PC-9 (cell line): ENCODE results near the gene KPNA6. TPM values are rescaled to one million over a fixed set of nuclear protein-coding genes. Genes with fewer than 3 reads are reported as not detected.
"Not testable (repeated sequence)": the region's sequence is repeated elsewhere in the genome, so short reads cannot be mapped to it uniquely, and the experiment has no call there.

Source experiments
- BruUV-seq: library from RNA; stranded (reverse); fragments of 400-500 nt; replicated peaks from 2 replicates; lab custom pipeline; 2021; lab: Mats Ljungman, UMichigan
- CTCF ChIA-PET: fragments of 300-600 bp; sonication (Branson Sonifier 250); formaldehyde crosslinking; loops from one replicate; lab custom pipeline; 2022; ENCODE audit warnings: antibody characterized with exemption; lab: Charles Lee
- POLR2A ChIA-PET: fragments of 300-600 bp; sonication (Branson Sonifier 250); formaldehyde crosslinking; loops from one replicate; lab custom pipeline; 2022; ENCODE audit warnings: antibody characterized with exemption; ENCODE audit not compliant: unreplicated experiment; lab: Charles Lee
- DNase-seq, 2 experiments: peaks; one replicate each; pipeline versions ENCODE4 v3.0.0 to v3.0.0-alpha.2; 2015 to 2022; ENCODE audit warnings: mixed read lengths in 1 of 2
- H2AFZ ChIP-seq: fragments of 200-600 bp; sonication (generic); 2 replicates; pipeline ENCODE4 v1.8.1; 2017; ENCODE audit warnings: antibody characterized with exemption
- H3F3A ChIP-seq: fragments of 200-600 bp; sonication (generic); 2 replicates; pipeline ENCODE4 v1.8.1; 2017; ENCODE audit warnings: antibody characterized with exemption, mild to moderate bottlenecking, low read depth; ENCODE audit not compliant: insufficient read depth
- H3K27ac ChIP-seq: fragments of 200-600 bp; sonication (generic); 2 replicates; pipeline ENCODE4 v1.6.1; 2016; ENCODE audit warnings: mixed run types
- H3K27me3 ChIP-seq: fragments of 200-600 bp; sonication (generic); 2 replicates; pipeline ENCODE4 v1.6.1; 2016; ENCODE audit warnings: low read depth, mixed run types; ENCODE audit not compliant: insufficient read depth
- H3K36me3 ChIP-seq: fragments of 200-600 bp; sonication (generic); 2 replicates; pipeline ENCODE4 v1.6.1; 2016; ENCODE audit warnings: low read depth, mixed run types
- H3K4me1 ChIP-seq: fragments of 200-600 bp; sonication (generic); replicated peaks from 2 replicates; pipeline ENCODE4 v1.6.1; 2016; ENCODE audit warnings: mixed run types; ENCODE audit not compliant: insufficient read depth
- H3K4me2 ChIP-seq: fragments of 200-600 bp; sonication (generic); 2 replicates; pipeline ENCODE4 v1.6.1; 2017; ENCODE audit warnings: mixed run types
- H3K4me3 ChIP-seq: fragments of 200-600 bp; sonication (generic); 2 replicates; pipeline ENCODE4 v1.6.1; 2016; ENCODE audit warnings: mixed run types
- H3K79me2 ChIP-seq: fragments of 200-600 bp; sonication (generic); 2 replicates; pipeline ENCODE4 v1.6.1; 2017; ENCODE audit warnings: low read depth, mixed run types
- H3K9me2 ChIP-seq: fragments of 200-600 bp; sonication (generic); 2 replicates; pipeline ENCODE4 v1.8.1; 2017; ENCODE audit warnings: mild to moderate bottlenecking; ENCODE audit not compliant: insufficient read depth
- H3K9me3 ChIP-seq: fragments of 200-600 bp; sonication (generic); 2 replicates; pipeline ENCODE4 v1.8.1; 2016; ENCODE audit warnings: low read depth; ENCODE audit not compliant: insufficient read depth
- H4K20me1 ChIP-seq: fragments of 200-600 bp; sonication (generic); 2 replicates; pipeline ENCODE4 v1.8.1; 2017; ENCODE audit not compliant: insufficient read depth
- EZH2 ChIP-seq: fragments of 200-600 bp; sonication (generic); IDR thresholded peaks from 2 replicates; pipeline ENCODE4 v1.8.0; 2017; ENCODE audit warnings: antibody characterized with exemption, low read depth
- intact Hi-C: fragments of 100-400 bp; cut with micrococcal nuclease; formaldehyde crosslinking; loops from one replicate; pipeline ENCODE4 v1.10.0; 2022; ENCODE audit not compliant: unreplicated experiment
- total RNA-seq: library from RNA; stranded (reverse); gene quantifications from 2 replicates; pipeline ENCODE4 v1.2.3, GENCODE V29; 2021
- TF ChIP-seq, protein P1 (sequence below): fragments of 200-600 bp; sonication (generic); conservative IDR thresholded peaks from 2 replicates; pipeline ENCODE4 v1.6.1; 2017; ENCODE audit warnings: mixed run types, antibody characterized with exemption, mild to moderate bottlenecking, moderate library complexity

The KPNA6 gene
- total RNA-seq, 1 experiment from 2014 or later, result 89.9 TPM

DNA sequence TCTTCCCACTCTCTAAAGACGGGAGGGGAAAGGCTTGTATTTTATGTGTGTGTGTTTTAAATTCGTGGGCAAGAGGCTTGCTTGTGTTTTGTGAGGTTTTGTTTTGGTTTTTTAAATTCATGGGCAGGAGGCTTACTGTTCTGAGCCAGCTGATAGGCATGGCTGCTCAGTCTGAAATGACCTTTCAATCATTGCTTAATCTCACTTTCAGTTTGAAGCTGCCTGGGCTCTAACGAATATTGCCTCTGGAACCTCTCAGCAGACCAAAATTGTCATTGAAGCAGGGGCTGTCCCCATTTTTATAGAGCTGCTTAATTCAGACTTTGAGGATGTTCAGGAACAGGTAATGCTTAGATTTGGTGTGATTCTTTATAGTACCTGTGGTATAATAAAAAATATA lies 51.3 kb downstream of the KPNA6 start:
- no peak for TF ChIP-seq EZH2
- TF ChIP-seq, protein P1, sequence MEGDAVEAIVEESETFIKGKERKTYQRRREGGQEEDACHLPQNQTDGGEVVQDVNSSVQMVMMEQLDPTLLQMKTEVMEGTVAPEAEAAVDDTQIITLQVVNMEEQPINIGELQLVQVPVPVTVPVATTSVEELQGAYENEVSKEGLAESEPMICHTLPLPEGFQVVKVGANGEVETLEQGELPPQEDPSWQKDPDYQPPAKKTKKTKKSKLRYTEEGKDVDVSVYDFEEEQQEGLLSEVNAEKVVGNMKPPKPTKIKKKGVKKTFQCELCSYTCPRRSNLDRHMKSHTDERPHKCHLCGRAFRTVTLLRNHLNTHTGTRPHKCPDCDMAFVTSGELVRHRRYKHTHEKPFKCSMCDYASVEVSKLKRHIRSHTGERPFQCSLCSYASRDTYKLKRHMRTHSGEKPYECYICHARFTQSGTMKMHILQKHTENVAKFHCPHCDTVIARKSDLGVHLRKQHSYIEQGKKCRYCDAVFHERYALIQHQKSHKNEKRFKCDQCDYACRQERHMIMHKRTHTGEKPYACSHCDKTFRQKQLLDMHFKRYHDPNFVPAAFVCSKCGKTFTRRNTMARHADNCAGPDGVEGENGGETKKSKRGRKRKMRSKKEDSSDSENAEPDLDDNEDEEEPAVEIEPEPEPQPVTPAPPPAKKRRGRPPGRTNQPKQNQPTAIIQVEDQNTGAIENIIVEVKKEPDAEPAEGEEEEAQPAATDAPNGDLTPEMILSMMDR, result no peak
- CTCF ChIA-PET, result no interaction called here
- no peak overlapping the region for H3K4me2 ChIP-seq
- H3K9me2 ChIP-seq, result no peaks in the 10 kb centered on the region
- no peak for DNase-seq
- POLR2A ChIA-PET, result no interaction called here
- peaks cover 11% of the 10 kb centered on the region for H4K20me1 ChIP-seq
- no peaks in the 10 kb centered on the region for H3K27me3 ChIP-seq
- no peaks in the 10 kb centered on the region for H3K79me2 ChIP-seq
- no peak overlapping the region for H3K27ac ChIP-seq
- peaks cover 9% of the 10 kb centered on the region; the same call in 1 of the 2 replicates for H3F3A ChIP-seq
- intact Hi-C loops, result no loop called here
- H3K4me3 ChIP-seq, result no peak overlapping the region
- no TSS peak for BruUV-seq
- peaks cover 45% of the 10 kb centered on the region for H3K36me3 ChIP-seq
- no peaks in the 10 kb centered on the region for H3K9me3 ChIP-seq
- peaks cover 8% of the 10 kb centered on the region for H3K4me1 ChIP-seq
- no peak overlapping the region for H2AFZ ChIP-seq

DNA sequence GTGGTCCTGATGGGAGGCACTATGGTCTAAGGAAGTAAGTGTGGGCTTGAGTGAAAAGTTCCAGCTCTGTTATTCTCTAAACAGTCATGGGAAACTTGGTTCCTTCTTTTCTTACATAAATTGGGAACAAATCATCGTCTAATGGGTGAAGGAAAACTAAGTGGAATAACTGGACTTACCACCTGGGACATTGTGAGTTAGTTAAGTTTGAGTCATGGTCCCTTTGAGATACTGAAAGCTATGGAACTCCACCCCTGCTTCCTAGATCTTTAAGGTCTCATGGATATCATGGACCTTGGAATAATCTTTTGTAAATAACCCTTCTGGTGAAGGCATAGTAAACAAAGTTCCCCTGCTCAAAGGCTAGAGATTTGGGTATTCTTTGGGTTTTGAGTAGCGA lies 55.5 kb downstream of the KPNA6 start:
- no peak overlapping the region for H2AFZ ChIP-seq
- no peak overlapping the region for H3K4me3 ChIP-seq
- no peaks in the 10 kb centered on the region for H3K9me2 ChIP-seq
- BruUV-seq, result no TSS peak
- peak in 1 of 2 experiments; percentile 71 for DNase-seq
- no peaks in the 10 kb centered on the region for H3K27me3 ChIP-seq
- peaks cover 55% of the 10 kb centered on the region for H3K36me3 ChIP-seq
- POLR2A ChIA-PET, result interaction anchor here (0.8 kb wide), 1 partner anchor 9 kb away, joined by 3 read pairs; no protein-coding TSS in a partner anchor
- H3K27ac ChIP-seq, result peak overlapping the region; percentile 42
- H3K9me3 ChIP-seq, result no peaks in the 10 kb centered on the region
- H3F3A ChIP-seq, result peaks cover 14% of the 10 kb centered on the region; the same call in 1 of the 2 replicates
- peak overlapping the region; percentile 17 for H3K4me2 ChIP-seq
- no peaks in the 10 kb centered on the region for H4K20me1 ChIP-seq
- H3K79me2 ChIP-seq, result no peaks in the 10 kb centered on the region
- CTCF ChIA-PET, result interaction anchor here (0.6 kb wide), 1 partner anchor 19 kb away, joined by 3 read pairs; no protein-coding TSS in a partner anchor
- intact Hi-C loops, result no loop called here
- TF ChIP-seq, protein P1, result no peak
- TF ChIP-seq EZH2, result no peak
- H3K4me1 ChIP-seq, result peaks cover 8% of the 10 kb centered on the region

DNA sequence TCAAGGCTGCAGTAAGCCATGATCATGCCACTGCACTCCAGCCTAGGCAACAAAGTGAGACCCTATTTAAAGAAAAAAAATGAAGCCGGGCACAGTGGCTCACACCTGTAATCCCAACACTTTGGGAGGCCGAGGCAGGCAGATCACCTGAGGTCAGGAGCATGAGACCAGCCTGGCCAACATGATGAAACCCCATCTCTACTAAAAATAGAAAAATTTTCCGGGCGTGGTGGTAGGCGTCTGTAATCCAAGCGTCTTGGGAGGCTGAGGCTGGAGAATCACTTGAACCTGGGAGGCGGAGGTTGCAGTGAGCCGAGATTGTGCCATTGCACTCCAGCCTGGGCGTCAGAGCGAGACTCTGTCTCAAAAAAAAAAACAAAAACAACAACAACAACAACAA lies 57.8 kb downstream of the KPNA6 start:
- intact Hi-C loops, BruUV-seq: not testable (repeated sequence)
- peaks cover 55% of the 10 kb centered on the region for H3K36me3 ChIP-seq

More for the DNA sequence above, 57.8 kb downstream of the KPNA6 start:
- POLR2A ChIA-PET, H3K79me2 ChIP-seq, H3K9me2 ChIP-seq, H3K4me3 ChIP-seq, H3K4me2 ChIP-seq, H4K20me1 ChIP-seq, H3K4me1 ChIP-seq, H3K9me3 ChIP-seq, DNase-seq, H2AFZ ChIP-seq, H3K27ac ChIP-seq, H3K27me3 ChIP-seq: not testable (repeated sequence)
- H3F3A ChIP-seq, result peaks cover 14% of the 10 kb centered on the region; the same call in 1 of the 2 replicates
- CTCF ChIA-PET, result interaction anchor here (0.6 kb wide), 1 partner anchor 93 kb away, joined by 10 read pairs; no protein-coding TSS in a partner anchor
